ENCODE measurements around the gene C16orf86.

Gene C16orf86

DNA sequence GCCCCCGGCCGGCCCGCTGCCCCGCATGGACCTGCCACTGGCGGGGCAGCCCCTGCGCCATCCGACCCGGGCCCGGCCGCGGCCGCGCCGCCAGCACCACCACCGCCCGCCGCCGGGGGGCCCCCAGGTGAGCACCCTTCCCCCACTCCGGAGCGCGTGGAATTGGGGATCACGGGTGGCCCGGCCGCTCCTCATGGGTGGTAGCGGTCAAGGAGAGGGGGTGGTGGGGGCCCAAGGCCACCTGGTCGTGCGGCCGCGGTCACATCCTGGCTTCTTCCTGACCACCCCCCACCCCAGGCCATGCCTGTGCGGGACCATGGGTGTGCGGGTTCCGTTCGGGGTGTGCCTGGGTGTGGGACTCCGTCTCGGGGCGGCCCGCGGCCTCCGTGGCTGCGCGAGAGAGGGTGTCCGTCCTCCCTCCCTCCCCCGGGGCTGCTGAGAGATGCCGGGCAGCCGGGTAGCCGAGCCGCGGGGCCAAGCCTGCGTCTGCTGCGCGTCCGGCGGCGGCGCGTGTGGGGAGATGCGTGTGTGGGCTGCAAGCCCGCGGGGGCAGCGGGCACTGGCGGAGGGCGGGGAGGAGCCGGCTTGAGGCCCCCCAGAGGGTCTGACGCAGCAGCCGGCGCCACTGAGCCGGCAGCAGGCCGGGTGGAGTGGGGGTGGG lies 13.4 kb upstream of the C16orf86 start:
- H3K4me3 ChIP-seq (ENCODE audit: low read depth, low read length) = peak overlapping the region; percentile 63

DNA sequence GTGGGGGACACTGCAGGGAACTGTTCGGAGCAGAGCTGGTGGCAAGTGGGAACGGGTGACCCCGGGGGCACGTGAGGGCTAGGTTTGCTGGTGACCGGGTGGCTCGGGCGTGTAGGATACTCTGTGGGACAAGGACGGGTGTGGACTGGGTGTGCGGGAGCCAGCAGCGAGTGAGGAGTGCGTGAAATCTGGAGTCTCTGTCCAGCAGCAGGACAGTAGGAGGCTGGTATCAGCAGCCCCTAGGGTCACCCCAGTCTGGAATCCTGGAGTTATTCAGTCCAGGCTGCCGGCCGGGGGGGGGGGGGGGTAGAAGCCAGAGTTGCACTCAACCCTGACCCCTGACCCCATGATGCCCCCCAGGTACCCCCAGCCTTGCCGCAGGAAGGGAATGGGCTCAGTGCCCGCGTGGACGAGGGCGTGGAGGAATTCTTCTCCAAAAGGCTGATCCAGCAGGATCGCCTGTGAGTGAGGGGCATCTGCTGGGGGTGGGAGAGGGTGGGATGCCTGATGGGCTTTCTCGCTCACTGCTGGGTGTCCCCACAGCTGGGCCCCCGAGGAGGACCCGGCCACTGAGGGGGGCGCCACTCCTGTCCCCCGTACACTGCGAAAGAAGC lies 12.7 kb upstream of the C16orf86 start:
- peak overlapping the region; percentile 27 for H3K4me3 ChIP-seq (ENCODE audit: low read depth, low read length)

DNA sequence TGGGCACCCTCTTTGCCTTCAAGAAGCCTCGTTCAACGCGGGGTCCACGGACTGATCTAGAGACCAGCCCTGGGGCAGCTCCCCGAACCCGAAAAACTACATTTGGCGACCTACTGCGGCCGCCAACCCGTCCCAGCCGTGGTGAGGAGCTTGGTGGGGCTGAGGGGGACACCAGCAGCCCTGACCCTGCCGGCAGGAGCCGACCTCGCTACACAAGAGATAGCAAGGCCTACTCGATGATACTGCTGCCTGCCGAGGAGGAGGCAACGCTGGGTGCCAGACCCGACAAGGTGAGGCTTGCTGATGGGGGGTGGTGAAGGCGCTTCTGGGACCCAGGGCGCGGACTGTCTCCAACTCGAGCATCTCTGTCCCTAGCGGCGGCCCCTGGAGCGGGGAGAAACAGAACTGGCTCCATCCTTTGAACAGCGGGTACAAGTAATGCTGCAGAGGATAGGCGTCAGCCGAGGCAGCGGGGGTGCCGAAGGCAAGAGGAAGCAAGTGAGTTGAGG lies 12.2 kb upstream of the C16orf86 start:
- H3K4me3 ChIP-seq (ENCODE audit: low read depth, low read length) = no peak overlapping the region

GRCh38 chr16:67655363-67655762 lies 11.3 kb upstream of the C16orf86 start:
- no peak overlapping the region for H3K4me3 ChIP-seq (ENCODE audit: low read depth, low read length)

GRCh38 chr16:67656344-67657016 lies 10.1 kb upstream of the C16orf86 start:
- H3K4me3 ChIP-seq (ENCODE audit: low read depth, low read length) = no peak overlapping the region

DNA sequence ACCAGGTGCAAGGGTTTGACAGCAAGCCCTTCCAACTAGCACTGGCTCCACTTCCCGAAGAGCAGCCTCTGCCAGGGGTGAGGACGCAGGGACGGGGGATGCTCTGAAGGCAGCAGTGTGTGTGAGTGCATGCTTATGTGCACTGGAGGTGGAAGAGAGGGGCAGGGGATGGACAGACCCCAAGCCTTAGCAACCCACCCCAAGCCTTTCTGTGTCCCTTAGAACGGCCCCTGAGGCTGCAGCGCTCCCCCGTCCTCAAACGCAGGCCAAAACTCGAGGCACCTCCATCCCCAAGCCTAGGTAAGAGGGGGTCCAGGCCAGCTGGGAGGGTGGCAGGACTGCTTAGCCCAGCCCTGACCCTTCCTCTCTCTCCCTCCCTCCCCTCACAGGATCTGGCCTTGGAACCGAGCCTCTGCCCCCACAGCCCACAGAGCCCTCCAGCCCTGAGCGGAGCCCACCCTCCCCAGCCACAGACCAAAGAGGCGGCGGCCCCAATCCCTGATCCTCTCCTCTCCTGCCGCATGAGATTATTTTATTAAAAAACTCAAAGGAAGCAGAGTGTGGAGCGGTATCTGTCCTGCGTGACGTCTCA lies 9.5 kb upstream of the C16orf86 start:
- H3K4me3 ChIP-seq (ENCODE audit: low read depth, low read length) = no peak overlapping the region

DNA sequence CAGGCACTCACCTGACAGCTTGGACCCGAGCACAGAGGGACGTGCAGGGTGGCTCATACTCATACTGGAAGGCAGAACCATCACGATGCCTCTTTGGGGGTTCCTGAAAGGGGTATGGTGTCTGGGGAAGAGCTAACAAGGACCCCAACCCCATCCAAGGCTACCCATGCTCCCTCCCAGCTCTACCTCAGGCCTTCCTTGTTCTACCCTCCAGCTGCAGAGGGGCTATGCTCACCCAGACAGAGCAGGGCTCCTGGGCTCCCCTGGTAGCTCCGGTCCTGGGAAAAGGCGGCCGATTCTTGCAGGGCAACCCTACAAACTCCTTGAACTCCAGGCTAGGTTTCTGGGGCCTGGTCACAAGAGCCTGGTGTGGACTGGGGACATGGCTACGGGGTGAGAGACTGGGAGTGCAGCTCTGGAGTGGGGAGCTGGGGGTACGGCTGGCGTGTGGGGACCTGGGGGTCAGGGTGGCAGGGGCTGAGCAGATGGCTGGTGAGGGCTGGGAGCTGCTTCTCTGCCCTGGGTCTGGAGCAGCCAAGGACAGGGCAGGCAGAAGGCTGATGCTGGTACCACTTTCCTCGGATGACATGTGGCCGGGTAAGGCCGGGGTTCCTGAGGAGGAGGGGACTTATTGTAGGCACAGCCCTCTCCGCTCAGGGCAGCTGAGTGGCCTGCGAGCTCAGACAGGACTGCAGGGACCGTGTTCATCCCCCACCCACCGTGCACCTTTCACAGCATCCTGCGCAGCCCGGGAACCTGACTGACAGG lies 8.7 kb upstream of the C16orf86 start:
- no peak overlapping the region for H3K4me3 ChIP-seq (ENCODE audit: low read depth, low read length)

GRCh38 chr16:67658849-67659674 lies 7.6 kb upstream of the C16orf86 start:
- H3K4me3 ChIP-seq (ENCODE audit: low read depth, low read length) = peak overlapping the region; percentile 93

- peak within 1 kb of the TSS; percentile 93 for H3K4me3 ChIP-seq (ENCODE audit: low read depth, low read length)
Measured at GRCh38 chr16:67659675-67660563, 6.7 kb upstream of the C16orf86 start, which contains the start of gene ACD. TSS of gene ACD (minus strand) at chr16:67660260. CDS start at chr16:67660220, 40 bp downstream.

- peak within 1 kb of the TSS; percentile 93 for H3K4me3 ChIP-seq (ENCODE audit: low read depth, low read length)
Measured at GRCh38 chr16:67660564-67661028, 6.0 kb upstream of the C16orf86 start, which contains the start of gene PARD6A. TSS of gene PARD6A (plus strand) at chr16:67660960. CDS start at chr16:67661039, 79 bp downstream.

- peak overlapping the region; percentile 67 for H3K4me3 ChIP-seq (ENCODE audit: low read depth, low read length)
Measured at GRCh38 chr16:67661101-67661761, 5.4 kb upstream of the C16orf86 start.

DNA sequence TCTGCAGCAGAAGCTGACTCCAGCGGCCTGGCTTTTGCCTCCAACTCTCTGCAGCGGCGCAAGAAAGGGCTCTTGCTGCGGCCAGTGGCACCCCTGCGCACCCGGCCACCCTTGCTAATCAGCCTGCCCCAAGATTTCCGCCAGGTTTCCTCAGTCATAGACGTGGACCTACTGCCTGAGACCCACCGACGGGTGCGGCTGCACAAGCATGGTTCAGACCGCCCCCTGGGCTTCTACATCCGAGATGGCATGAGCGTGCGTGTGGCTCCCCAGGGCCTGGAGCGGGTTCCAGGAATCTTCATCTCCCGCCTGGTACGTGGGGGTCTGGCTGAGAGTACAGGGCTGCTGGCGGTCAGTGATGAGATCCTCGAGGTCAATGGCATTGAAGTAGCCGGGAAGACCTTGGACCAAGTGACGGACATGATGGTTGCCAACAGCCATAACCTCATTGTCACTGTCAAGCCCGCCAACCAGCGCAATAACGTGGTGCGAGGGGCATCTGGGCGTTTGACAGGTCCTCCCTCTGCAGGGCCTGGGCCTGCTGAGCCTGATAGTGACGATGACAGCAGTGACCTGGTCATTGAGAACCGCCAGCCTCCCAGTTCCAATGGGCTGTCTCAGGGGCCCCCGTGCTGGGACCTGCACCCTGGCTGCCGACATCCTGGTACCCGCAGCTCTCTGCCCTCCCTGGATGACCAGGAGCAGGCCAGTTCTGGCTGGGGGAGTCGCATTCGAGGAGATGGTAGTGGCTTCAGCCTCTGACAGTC lies 4.5 kb upstream of the C16orf86 start:
- H3K4me3 ChIP-seq (ENCODE audit: low read depth, low read length) = no peak overlapping the region

GRCh38 chr16:67662653-67663010 lies 4.0 kb upstream of the C16orf86 start:
- no peak overlapping the region for H3K4me3 ChIP-seq (ENCODE audit: low read depth, low read length)

GRCh38 chr16:67663151-67663876 lies 3.3 kb upstream of the C16orf86 start:
- no peak overlapping the region for H3K4me3 ChIP-seq (ENCODE audit: low read depth, low read length)

- no peak overlapping the region for H3K4me3 ChIP-seq (ENCODE audit: low read depth, low read length)
Measured at GRCh38 chr16:67663877-67664222, 2.8 kb upstream of the C16orf86 start.

DNA sequence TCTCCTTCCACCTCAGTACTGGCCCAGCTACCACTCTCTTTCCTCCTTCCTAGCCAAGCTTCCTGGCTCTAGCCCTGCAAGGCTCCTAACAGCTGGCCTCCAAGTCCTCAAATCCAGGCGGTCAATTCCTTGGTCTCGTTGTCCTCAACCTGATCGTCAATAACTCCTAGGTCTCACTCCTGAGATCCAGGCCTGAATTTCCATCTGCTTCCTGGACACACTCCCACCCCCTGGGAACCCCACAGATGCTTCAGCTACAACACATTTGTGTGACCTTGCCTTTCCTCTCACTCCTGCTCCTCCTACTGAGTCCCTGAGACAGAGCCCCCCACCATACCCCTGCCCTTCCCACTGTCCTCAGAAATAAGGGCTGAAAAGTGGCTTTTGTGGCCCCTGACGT lies 2.4 kb upstream of the C16orf86 start:
- H3K4me3 ChIP-seq (ENCODE audit: low read depth, low read length) = no peak overlapping the region

GRCh38 chr16:67664871-67665270 lies 1.7 kb upstream of the C16orf86 start:
- no peak overlapping the region for H3K4me3 ChIP-seq (ENCODE audit: low read depth, low read length)

All from iPS-11a (cell line).